EH (cell line): ENCODE measurements around the gene SYF2.
"Not testable (repeated sequence)": the region's sequence is repeated elsewhere in the genome, so short reads cannot be mapped to it uniquely, and the experiment has no call there.

Experiments used
- DNase-seq: peaks from one replicate; pipeline ENCODE4 v3.0.0-alpha.2; 2015; ENCODE audit warnings: low read depth

SYF2 gene

GRCh38 chr1:25246600-25247023 is 14.3 kb upstream of the SYF2 start:
- peak; percentile 34 for DNase-seq

GRCh38 chr1:25245809-25246599 is 13.7 kb upstream of the SYF2 start:
- peak; percentile 44 for DNase-seq

- no peak for DNase-seq
These were observed 13.1 kb upstream of the SYF2 start for GRCh38 chr1:25245393-25245792.

- no peak for DNase-seq
These were observed 11.6 kb upstream of the SYF2 start for GRCh38 chr1:25243907-25244306.

GRCh38 chr1:25239681-25240541 is 7.6 kb upstream of the SYF2 start:
- peak; percentile 95 for DNase-seq

GRCh38 chr1:25238046-25238445 is 5.7 kb upstream of the SYF2 start:
- DNase-seq: no peak

GRCh38 chr1:25236261-25236660 is 4.0 kb upstream of the SYF2 start:
- not testable (repeated sequence) for DNase-seq

GRCh38 chr1:25235411-25235810 is 3.1 kb upstream of the SYF2 start:
- DNase-seq: not testable (repeated sequence)

GRCh38 chr1:25232866-25233784 is 823 bp upstream of the SYF2 start:
- DNase-seq: peak; percentile 91

- peak; percentile 50 for DNase-seq
These were observed 8.8 kb downstream of the SYF2 start for GRCh38 chr1:25223471-25223870.

- DNase-seq: no peak
These were observed 9.7 kb downstream of the SYF2 start for GRCh38 chr1:25222606-25223005.

GRCh38 chr1:25220666-25221065 is 11.6 kb downstream of the SYF2 start:
- DNase-seq: no peak

GRCh38 chr1:25219661-25220251 is 12.5 kb downstream of the SYF2 start:
- no peak for DNase-seq

GRCh38 chr1:25217598-25218232 is 14.6 kb downstream of the SYF2 start:
- no peak for DNase-seq

- DNase-seq: no peak
These were observed 15.3 kb downstream of the SYF2 start for GRCh38 chr1:25217015-25217414.

GRCh38 chr1:25216123-25216522 is 16.2 kb downstream of the SYF2 start:
- DNase-seq: no peak

- no peak for DNase-seq
These were observed 19.6 kb downstream of the SYF2 start for GRCh38 chr1:25212725-25213124.

GRCh38 chr1:25210728-25211127 is 21.6 kb downstream of the SYF2 start:
- DNase-seq: no peak

GRCh38 chr1:25209516-25209915 is 22.8 kb downstream of the SYF2 start:
- DNase-seq: no peak

- no peak for DNase-seq
These were observed 23.6 kb downstream of the SYF2 start for GRCh38 chr1:25208561-25209222.

- no peak for DNase-seq
These were observed 24.2 kb downstream of the SYF2 start for GRCh38 chr1:25208092-25208491.
